Measurements from ENCODE around the gene BCAS3. TPM values are rescaled to one million over a fixed set of nuclear protein-coding genes. Genes with fewer than 3 reads are reported as not detected.

Gene BCAS3
- polyA plus RNA-seq, 3 donors = 10.3 to 19.1 (median 14.7) TPM

- peaks cover 0 to 3% (median 2%) of the 10 kb centered on the region in 3 donors for H3K27me3 Mint-ChIP-seq (ENCODE audit: low read depth in 3 of 3)
- H3K36me3 ChIP-seq (replicated peaks in 1 of 2; ENCODE audit: control insufficient read depth in 1 of 2, insufficient read depth in 2 of 2, low read length in 2 of 2) = no peaks in the 10 kb centered on the region
- no peak for DNase-seq
Measured at GRCh38 chr17:61188081-61188480, 510.4 kb downstream of the BCAS3 start.

GRCh38 chr17:61189968-61190367 is 512.3 kb downstream of the BCAS3 start:
- no peaks in the 10 kb centered on the region for H3K9me3 ChIP-seq (replicated peaks in 1 of 2; ENCODE audit: control insufficient read depth in 1 of 2, insufficient read depth in 1 of 2, low read length in 2 of 2)
- H2AFZ ChIP-seq (ENCODE audit: insufficient read depth, low read depth, low read length, poor library complexity, severe bottlenecking) = no peak overlapping the region
- no peaks in the 10 kb centered on the region for H3K36me3 ChIP-seq (replicated peaks in 1 of 2; ENCODE audit: control insufficient read depth in 1 of 2, insufficient read depth in 2 of 2, low read length in 2 of 2)
- H3K4me2 ChIP-seq (replicated peaks; ENCODE audit: extremely low read depth, low read length, poor library complexity, severe bottlenecking) = no peak overlapping the region
- 79% methylated on average over 4 of the region's 4 CpGs for WGBS (ENCODE audit: insufficient coverage)
- no peaks in the 10 kb centered on the region for H3K36me3 Mint-ChIP-seq
- H3K27ac ChIP-seq (ENCODE audit: low read depth in 1 of 2, low read length in 2 of 2) = no peak overlapping the region
- H4K20me1 ChIP-seq (ENCODE audit: insufficient read depth, low read length) = no peaks in the 10 kb centered on the region
- H3K4me3 Mint-ChIP-seq = no peak overlapping the region
- no peaks in the 10 kb centered on the region for H3K27me3 ChIP-seq (ENCODE audit: control insufficient read depth in 2 of 2, insufficient read depth in 2 of 2, low read length in 2 of 2)
- H3K9me3 Mint-ChIP-seq = peaks cover 2 to 11% (median 5%) of the 10 kb centered on the region in 7 donors
- intact Hi-C loops (cut with micrococcal nuclease) = no loop called here
- DNase-seq = no peak
- TF ChIP-seq, protein P1, sequence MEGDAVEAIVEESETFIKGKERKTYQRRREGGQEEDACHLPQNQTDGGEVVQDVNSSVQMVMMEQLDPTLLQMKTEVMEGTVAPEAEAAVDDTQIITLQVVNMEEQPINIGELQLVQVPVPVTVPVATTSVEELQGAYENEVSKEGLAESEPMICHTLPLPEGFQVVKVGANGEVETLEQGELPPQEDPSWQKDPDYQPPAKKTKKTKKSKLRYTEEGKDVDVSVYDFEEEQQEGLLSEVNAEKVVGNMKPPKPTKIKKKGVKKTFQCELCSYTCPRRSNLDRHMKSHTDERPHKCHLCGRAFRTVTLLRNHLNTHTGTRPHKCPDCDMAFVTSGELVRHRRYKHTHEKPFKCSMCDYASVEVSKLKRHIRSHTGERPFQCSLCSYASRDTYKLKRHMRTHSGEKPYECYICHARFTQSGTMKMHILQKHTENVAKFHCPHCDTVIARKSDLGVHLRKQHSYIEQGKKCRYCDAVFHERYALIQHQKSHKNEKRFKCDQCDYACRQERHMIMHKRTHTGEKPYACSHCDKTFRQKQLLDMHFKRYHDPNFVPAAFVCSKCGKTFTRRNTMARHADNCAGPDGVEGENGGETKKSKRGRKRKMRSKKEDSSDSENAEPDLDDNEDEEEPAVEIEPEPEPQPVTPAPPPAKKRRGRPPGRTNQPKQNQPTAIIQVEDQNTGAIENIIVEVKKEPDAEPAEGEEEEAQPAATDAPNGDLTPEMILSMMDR (IDR thresholded peaks at IDR 0.05) = no peak
- H3K27ac Mint-ChIP-seq = no peak overlapping the region
- H3K79me2 ChIP-seq (ENCODE audit: insufficient read depth, low read length) = no peaks in the 10 kb centered on the region
- H3K4me3 ChIP-seq (replicated peaks in 1 of 3; ENCODE audit: low read depth in 2 of 3, low read length in 3 of 3) = no peak overlapping the region
- no peaks in the 10 kb centered on the region for H3K4me1 ChIP-seq (ENCODE audit: control insufficient read depth in 1 of 2, insufficient read depth in 2 of 2, low read length in 2 of 2)
- no peak overlapping the region for H3K9ac ChIP-seq (ENCODE audit: insufficient read depth, low read length, poor library complexity, severe bottlenecking)
- no peaks in the 10 kb centered on the region for H3K4me1 Mint-ChIP-seq
- H3K27me3 Mint-ChIP-seq (ENCODE audit: low read depth in 3 of 3) = peaks cover 0 to 3% (median 2%) of the 10 kb centered on the region in 3 donors

More at GRCh38 chr17:61188081-61188480, 510.4 kb downstream of the BCAS3 start:
- Mint-ChIP-seq H3K36me3 (no peaks in the 10 kb centered on the region), H3K4me1 (peaks cover 3% of the 10 kb centered on the region), H3K27ac (no peak overlapping the region), H3K4me3 (no peak overlapping the region), H3K9me3 (peaks cover 2 to 11% (median 5%) of the 10 kb centered on the region in 7 donors)
- H3K4me3 ChIP-seq (replicated peaks in 1 of 3; ENCODE audit: low read depth in 2 of 3, low read length in 3 of 3) = no peak overlapping the region
- no peak overlapping the region for H2AFZ ChIP-seq (ENCODE audit: insufficient read depth, low read depth, low read length, poor library complexity, severe bottlenecking)
- H4K20me1 ChIP-seq (ENCODE audit: insufficient read depth, low read length) = no peaks in the 10 kb centered on the region
- intact Hi-C loops (cut with micrococcal nuclease) = no loop called here
- no peak overlapping the region for H3K4me2 ChIP-seq (replicated peaks; ENCODE audit: extremely low read depth, low read length, poor library complexity, severe bottlenecking)
- no peak overlapping the region for H3K9ac ChIP-seq (ENCODE audit: insufficient read depth, low read length, poor library complexity, severe bottlenecking)
- H3K79me2 ChIP-seq (ENCODE audit: insufficient read depth, low read length) = no peaks in the 10 kb centered on the region
- H3K27me3 ChIP-seq (ENCODE audit: control insufficient read depth in 2 of 2, insufficient read depth in 2 of 2, low read length in 2 of 2) = no peaks in the 10 kb centered on the region
- TF ChIP-seq, protein P1 (IDR thresholded peaks at IDR 0.05) = no peak
- no CpG with 5 or more reads among the region's 2 CpGs for WGBS (ENCODE audit: insufficient coverage)
- H3K27ac ChIP-seq (ENCODE audit: low read depth in 1 of 2, low read length in 2 of 2) = no peak overlapping the region
- H3K4me1 ChIP-seq (ENCODE audit: control insufficient read depth in 1 of 2, insufficient read depth in 2 of 2, low read length in 2 of 2) = no peaks in the 10 kb centered on the region
- no peaks in the 10 kb centered on the region for H3K9me3 ChIP-seq (replicated peaks in 1 of 2; ENCODE audit: control insufficient read depth in 1 of 2, insufficient read depth in 1 of 2, low read length in 2 of 2)

All from CD14-positive monocyte (primary cell).